ENCODE measurements around the gene TMEM52. TPM values are rescaled to one million over a fixed set of nuclear protein-coding genes. Genes with fewer than 3 reads are reported as not detected.

Gene TMEM52
- total and polyA plus RNA-seq, 9 of the 15 experiments (the other 6 are each of a cell fraction or from before 2014, with no cell fraction given): 0.37 to 22.5 (median 6.8) TPM

- TF ChIP-seq JUNB (CRISPR knock-in tag; conservative IDR thresholded peaks at IDR 0.05) (no peak), POLR2AphosphoS2 (IDR thresholded peaks at IDR 0.05; ENCODE audit: low read length) (no peak), ZNF507 (tag; conservative IDR thresholded peaks at IDR 0.05) (no peak), PHF8 (IDR thresholded peaks at IDR 0.05; ENCODE audit: borderline replicate concordance, low read length) (peak; percentile 58; the same call in 1 of the 2 replicates), NR2F6 (CRISPR knock-in tag; IDR thresholded peaks at IDR 0.05) (no peak), SOX6 (IDR thresholded peaks at IDR 0.05) (peak; percentile 21; the same call in 1 of the 2 replicates), ZNF3 (CRISPR knock-in tag; IDR thresholded peaks at IDR 0.05) (no peak), SAFB2 (IDR thresholded peaks at IDR 0.05; ENCODE audit: borderline replicate concordance, low read depth, low read length, severe bottlenecking) (no peak), PHTF2 (CRISPR knock-in tag; IDR thresholded peaks at IDR 0.05) (no peak), ARHGAP35 (IDR thresholded peaks at IDR 0.05; ENCODE audit: partially characterized antibody) (no peak), SIN3A (IDR thresholded peaks at IDR 0.05; ENCODE audit: borderline replicate concordance in 2 of 2, control insufficient read depth in 1 of 2, low read depth in 2 of 2, low read length in 2 of 2) (peak; percentile 71 to 72; a peak in 2 of 4 replicates), ZNF274 (IDR thresholded peaks at IDR 0.05; ENCODE audit: borderline replicate concordance, low read depth, low read length) (no peak), ZNF146 (CRISPR knock-in tag; IDR thresholded peaks at IDR 0.05; ENCODE audit: unreplicated experiment) (no peak), BACH1 (tag; IDR thresholded peaks at IDR 0.05) (no peak), ZNF57 (CRISPR knock-in tag; IDR thresholded peaks at IDR 0.05) (no peak), L3MBTL2 (IDR thresholded peaks at IDR 0.05) (peak; percentile 93), BMI1 (IDR thresholded peaks at IDR 0.05; ENCODE audit: low read length) (no peak)
- TF ChIP-seq, protein P1, sequence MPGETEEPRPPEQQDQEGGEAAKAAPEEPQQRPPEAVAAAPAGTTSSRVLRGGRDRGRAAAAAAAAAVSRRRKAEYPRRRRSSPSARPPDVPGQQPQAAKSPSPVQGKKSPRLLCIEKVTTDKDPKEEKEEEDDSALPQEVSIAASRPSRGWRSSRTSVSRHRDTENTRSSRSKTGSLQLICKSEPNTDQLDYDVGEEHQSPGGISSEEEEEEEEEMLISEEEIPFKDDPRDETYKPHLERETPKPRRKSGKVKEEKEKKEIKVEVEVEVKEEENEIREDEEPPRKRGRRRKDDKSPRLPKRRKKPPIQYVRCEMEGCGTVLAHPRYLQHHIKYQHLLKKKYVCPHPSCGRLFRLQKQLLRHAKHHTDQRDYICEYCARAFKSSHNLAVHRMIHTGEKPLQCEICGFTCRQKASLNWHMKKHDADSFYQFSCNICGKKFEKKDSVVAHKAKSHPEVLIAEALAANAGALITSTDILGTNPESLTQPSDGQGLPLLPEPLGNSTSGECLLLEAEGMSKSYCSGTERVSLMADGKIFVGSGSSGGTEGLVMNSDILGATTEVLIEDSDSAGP (CRISPR knock-in tag; IDR thresholded peaks at IDR 0.05): no peak
- TF ChIP-seq, protein P2, sequence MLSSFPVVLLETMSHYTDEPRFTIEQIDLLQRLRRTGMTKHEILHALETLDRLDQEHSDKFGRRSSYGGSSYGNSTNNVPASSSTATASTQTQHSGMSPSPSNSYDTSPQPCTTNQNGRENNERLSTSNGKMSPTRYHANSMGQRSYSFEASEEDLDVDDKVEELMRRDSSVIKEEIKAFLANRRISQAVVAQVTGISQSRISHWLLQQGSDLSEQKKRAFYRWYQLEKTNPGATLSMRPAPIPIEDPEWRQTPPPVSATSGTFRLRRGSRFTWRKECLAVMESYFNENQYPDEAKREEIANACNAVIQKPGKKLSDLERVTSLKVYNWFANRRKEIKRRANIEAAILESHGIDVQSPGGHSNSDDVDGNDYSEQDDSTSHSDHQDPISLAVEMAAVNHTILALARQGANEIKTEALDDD (IDR thresholded peaks at IDR 0.05): no peak
- TF ChIP-seq, protein P3, sequence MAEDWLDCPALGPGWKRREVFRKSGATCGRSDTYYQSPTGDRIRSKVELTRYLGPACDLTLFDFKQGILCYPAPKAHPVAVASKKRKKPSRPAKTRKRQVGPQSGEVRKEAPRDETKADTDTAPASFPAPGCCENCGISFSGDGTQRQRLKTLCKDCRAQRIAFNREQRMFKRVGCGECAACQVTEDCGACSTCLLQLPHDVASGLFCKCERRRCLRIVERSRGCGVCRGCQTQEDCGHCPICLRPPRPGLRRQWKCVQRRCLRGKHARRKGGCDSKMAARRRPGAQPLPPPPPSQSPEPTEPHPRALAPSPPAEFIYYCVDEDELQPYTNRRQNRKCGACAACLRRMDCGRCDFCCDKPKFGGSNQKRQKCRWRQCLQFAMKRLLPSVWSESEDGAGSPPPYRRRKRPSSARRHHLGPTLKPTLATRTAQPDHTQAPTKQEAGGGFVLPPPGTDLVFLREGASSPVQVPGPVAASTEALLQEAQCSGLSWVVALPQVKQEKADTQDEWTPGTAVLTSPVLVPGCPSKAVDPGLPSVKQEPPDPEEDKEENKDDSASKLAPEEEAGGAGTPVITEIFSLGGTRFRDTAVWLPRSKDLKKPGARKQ (CRISPR knock-in tag; IDR thresholded peaks at IDR 0.05): no peak
- TF ChIP-seq, protein P4, sequence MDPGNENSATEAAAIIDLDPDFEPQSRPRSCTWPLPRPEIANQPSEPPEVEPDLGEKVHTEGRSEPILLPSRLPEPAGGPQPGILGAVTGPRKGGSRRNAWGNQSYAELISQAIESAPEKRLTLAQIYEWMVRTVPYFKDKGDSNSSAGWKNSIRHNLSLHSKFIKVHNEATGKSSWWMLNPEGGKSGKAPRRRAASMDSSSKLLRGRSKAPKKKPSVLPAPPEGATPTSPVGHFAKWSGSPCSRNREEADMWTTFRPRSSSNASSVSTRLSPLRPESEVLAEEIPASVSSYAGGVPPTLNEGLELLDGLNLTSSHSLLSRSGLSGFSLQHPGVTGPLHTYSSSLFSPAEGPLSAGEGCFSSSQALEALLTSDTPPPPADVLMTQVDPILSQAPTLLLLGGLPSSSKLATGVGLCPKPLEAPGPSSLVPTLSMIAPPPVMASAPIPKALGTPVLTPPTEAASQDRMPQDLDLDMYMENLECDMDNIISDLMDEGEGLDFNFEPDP (CRISPR knock-in tag; IDR thresholded peaks at IDR 0.05): 0 out of 2 replicates have a peak, but pooled peaks have one; percentile 30
- TF ChIP-seq, protein P5, sequence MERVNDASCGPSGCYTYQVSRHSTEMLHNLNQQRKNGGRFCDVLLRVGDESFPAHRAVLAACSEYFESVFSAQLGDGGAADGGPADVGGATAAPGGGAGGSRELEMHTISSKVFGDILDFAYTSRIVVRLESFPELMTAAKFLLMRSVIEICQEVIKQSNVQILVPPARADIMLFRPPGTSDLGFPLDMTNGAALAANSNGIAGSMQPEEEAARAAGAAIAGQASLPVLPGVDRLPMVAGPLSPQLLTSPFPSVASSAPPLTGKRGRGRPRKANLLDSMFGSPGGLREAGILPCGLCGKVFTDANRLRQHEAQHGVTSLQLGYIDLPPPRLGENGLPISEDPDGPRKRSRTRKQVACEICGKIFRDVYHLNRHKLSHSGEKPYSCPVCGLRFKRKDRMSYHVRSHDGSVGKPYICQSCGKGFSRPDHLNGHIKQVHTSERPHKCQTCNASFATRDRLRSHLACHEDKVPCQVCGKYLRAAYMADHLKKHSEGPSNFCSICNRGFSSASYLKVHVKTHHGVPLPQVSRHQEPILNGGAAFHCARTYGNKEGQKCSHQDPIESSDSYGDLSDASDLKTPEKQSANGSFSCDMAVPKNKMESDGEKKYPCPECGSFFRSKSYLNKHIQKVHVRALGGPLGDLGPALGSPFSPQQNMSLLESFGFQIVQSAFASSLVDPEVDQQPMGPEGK (CRISPR knock-in tag; IDR thresholded peaks at IDR 0.05; ENCODE audit: borderline replicate concordance): no peak
Observed at GRCh38 chr1:1918901-1919303, at the start of gene TMEM52 (continued).

Measured in K562 (cell line).